ENCODE data around the gene PPM1H. TPM values are rescaled to one million over a fixed set of nuclear protein-coding genes. Genes with fewer than 3 reads are reported as not detected.

The PPM1H gene
- total and polyA plus RNA-seq, 2 of the 8 experiments (the other 6 are each of a cell fraction or from before 2014, with no cell fraction given), result 16.4 to 36.1 TPM

- TF ChIP-seq RAD21 (IDR thresholded peaks at IDR 0.05 in 1 of 2, conservative IDR thresholded peaks at IDR 0.05 in 1 of 2; ENCODE audit: low read depth in 2 of 2, low read length in 2 of 2) (no peak), BACH1 (IDR thresholded peaks at IDR 0.05; ENCODE audit: low read length) (no peak), CHD2 (IDR thresholded peaks at IDR 0.05; ENCODE audit: low read length) (no peak), EZH2 (IDR thresholded peaks at IDR 0.05; ENCODE audit: low read depth, low read length, severe bottlenecking) (no peak), MAFK (IDR thresholded peaks at IDR 0.05; ENCODE audit: low read depth, low read length) (no peak), ATF2 (IDR thresholded peaks at IDR 0.05; ENCODE audit: low read length) (no peak), EP300 (IDR thresholded peaks at IDR 0.05; ENCODE audit: borderline replicate concordance in 1 of 2, low read depth in 2 of 2, low read length in 2 of 2) (no peak), ASH2L (IDR thresholded peaks at IDR 0.05; ENCODE audit: low read length) (no peak)
Observed at GRCh38 chr12:62882696-62883095, 52.3 kb downstream of the PPM1H start (continued).
